ENCODE measurements around the gene ANGEL2. TPM values are rescaled to one million over a fixed set of nuclear protein-coding genes. Genes with fewer than 3 reads are reported as not detected.

Gene ANGEL2
- total RNA-seq, 1 donor from 2014 or later = 36.8 TPM

DNA sequence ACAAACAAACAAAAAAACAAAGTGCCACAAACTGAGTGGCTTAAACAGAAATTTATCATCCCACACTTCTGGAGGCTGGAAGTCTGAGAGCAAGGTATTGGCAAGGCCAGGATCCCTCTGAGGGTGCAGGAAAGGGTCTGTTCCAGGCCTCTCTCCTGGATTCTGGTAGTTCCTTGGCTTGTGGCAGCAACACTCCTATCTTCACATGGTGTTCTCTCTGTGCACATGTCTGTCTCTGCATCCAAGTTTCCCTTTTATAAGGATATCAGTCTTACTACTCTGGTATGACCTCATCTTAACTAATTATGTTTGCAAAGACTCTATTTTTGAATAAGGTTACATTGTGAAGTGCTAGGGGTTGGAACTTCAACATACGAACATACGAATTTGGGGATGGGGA, 70.6 kb downstream of the ANGEL2 start:
- TF ChIP-seq, protein P1, sequence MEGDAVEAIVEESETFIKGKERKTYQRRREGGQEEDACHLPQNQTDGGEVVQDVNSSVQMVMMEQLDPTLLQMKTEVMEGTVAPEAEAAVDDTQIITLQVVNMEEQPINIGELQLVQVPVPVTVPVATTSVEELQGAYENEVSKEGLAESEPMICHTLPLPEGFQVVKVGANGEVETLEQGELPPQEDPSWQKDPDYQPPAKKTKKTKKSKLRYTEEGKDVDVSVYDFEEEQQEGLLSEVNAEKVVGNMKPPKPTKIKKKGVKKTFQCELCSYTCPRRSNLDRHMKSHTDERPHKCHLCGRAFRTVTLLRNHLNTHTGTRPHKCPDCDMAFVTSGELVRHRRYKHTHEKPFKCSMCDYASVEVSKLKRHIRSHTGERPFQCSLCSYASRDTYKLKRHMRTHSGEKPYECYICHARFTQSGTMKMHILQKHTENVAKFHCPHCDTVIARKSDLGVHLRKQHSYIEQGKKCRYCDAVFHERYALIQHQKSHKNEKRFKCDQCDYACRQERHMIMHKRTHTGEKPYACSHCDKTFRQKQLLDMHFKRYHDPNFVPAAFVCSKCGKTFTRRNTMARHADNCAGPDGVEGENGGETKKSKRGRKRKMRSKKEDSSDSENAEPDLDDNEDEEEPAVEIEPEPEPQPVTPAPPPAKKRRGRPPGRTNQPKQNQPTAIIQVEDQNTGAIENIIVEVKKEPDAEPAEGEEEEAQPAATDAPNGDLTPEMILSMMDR (IDR thresholded peaks at IDR 0.05; ENCODE audit: insufficient read depth, low read length, poor library complexity, severe bottlenecking) = no peak
- no peaks in the 10 kb centered on the region for H3K36me3 ChIP-seq (ENCODE audit: control insufficient read depth, insufficient read depth, low read length)
- H3K27me3 ChIP-seq (ENCODE audit: control insufficient read depth, insufficient read depth, low read length) = peaks cover 6% of the 10 kb centered on the region
- H3K4me3 ChIP-seq (ENCODE audit: low read depth, low read length) = no peak overlapping the region
- DNase-seq (ENCODE audit: low read depth) = no peak

DNA sequence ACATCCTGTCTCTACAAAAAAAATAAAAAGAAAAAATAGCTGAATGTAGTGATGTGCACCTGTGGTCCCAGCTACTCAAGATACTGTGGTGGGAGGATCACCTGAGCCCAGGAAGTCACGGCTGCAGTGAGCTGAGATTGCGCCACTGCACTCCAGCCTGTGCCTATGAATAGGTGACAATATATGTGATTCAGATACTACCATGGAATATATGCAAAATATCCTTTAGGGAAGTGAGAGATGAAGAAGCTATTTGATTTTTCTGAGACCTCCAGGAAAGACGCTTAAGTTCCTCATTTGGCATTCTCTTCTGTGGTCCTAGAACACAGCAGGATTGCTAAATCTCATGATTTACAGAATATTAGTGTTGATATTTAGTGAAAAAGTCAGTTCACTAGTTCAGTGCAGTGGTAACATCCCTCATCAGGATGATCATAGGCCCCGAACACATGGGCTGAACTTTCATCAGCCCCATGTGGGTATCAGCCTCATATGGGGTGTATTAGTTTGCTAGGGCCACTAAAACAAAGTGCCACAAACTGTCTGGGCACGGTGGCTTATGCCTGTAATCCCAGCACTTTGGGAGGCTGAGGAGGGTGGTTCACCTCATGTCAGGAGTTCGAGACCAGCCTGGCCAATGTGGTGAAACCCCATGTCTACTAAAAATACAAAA, 71.3 kb downstream of the ANGEL2 start:
- H3K36me3 ChIP-seq (ENCODE audit: control insufficient read depth, insufficient read depth, low read length) = no peaks in the 10 kb centered on the region
- H3K27me3 ChIP-seq (ENCODE audit: control insufficient read depth, insufficient read depth, low read length) = peaks cover 3% of the 10 kb centered on the region
- no peak overlapping the region for H3K4me3 ChIP-seq (ENCODE audit: low read depth, low read length)
- TF ChIP-seq, protein P1 (IDR thresholded peaks at IDR 0.05; ENCODE audit: insufficient read depth, low read length, poor library complexity, severe bottlenecking) = no peak
- no peak for DNase-seq (ENCODE audit: low read depth)

DNA sequence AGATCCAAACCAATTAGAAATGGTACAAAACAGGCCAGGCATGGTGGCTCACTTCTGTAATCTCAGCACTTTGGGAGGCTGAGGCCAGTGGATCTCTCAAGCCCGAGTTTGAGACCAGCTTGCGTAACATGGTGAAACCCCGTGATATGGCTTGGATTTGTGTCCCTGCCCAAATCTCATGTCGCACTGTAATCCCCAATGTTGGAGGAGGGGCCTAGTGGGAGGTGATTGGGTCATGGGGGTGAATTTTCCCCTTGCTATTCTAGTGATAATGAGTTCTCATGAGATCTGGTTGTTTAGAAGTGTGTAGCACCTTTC, 72.3 kb downstream of the ANGEL2 start:
- TF ChIP-seq, protein P1 (IDR thresholded peaks at IDR 0.05; ENCODE audit: insufficient read depth, low read length, poor library complexity, severe bottlenecking) = no peak
- H3K4me3 ChIP-seq (ENCODE audit: low read depth, low read length) = no peak overlapping the region
- H3K36me3 ChIP-seq (ENCODE audit: control insufficient read depth, insufficient read depth, low read length) = no peaks in the 10 kb centered on the region
- H3K27me3 ChIP-seq (ENCODE audit: control insufficient read depth, insufficient read depth, low read length) = no peaks in the 10 kb centered on the region
- no peak for DNase-seq (ENCODE audit: low read depth)

DNA sequence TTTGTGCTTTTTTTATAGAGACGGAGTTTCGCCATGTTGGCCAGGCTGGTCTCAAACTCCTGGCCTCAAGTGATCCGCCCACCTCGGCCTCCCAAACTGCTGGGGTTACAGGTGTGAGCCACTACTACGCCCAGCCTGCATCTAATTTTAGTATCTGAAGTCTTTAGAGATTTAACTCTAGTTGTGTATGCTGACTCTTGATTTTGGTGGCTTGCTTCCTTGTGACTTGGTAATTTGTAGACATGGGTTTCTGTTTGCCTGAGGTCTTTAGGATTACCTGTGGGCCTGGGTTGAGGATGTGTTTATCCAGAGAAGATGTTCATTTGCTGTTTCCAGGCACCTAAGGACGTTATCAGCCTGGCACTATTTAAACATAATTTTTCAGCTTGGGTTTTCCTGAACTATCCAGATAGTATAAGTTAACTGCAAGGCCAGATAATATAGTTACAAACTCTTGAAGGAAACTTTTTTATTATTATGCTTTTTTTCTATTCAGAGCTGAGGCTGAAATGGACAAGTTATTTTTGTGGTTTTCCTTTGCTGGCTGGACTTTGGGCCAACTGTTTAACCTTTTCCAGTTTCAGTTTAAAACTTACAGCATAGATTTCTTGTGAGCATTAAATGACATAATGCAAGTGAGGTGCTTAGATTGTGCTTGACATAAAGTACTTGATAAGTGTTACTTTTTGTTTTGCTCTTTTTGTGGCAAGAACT, 72.8 kb downstream of the ANGEL2 start:
- no peaks in the 10 kb centered on the region for H3K36me3 ChIP-seq (ENCODE audit: control insufficient read depth, insufficient read depth, low read length)
- no peak overlapping the region for H3K4me3 ChIP-seq (ENCODE audit: low read depth, low read length)
- no peaks in the 10 kb centered on the region for H3K27me3 ChIP-seq (ENCODE audit: control insufficient read depth, insufficient read depth, low read length)
- DNase-seq (ENCODE audit: low read depth) = no peak
- TF ChIP-seq, protein P1 (IDR thresholded peaks at IDR 0.05; ENCODE audit: insufficient read depth, low read length, poor library complexity, severe bottlenecking) = no peak

Other genes starting within 250 kb of the ANGEL2 start
- 28.2 and 33.7 TPM in 2 replicates for gene NSL1, start 224.1 kb downstream of the ANGEL2 start, total RNA-seq
- 14.7 and 21.7 TPM in 2 replicates for gene TATDN3, start 224.0 kb downstream of the ANGEL2 start, total RNA-seq
- gene SPATA45, start 168.2 kb downstream of the ANGEL2 start, total RNA-seq = not detected in 2 replicates
- gene FLVCR1, start 157.6 kb downstream of the ANGEL2 start, total RNA-seq = 3.9 and 4.0 TPM in 2 replicates
- 2.9 and 9.7 TPM in 2 replicates for gene VASH2, start 65.3 kb downstream of the ANGEL2 start, total RNA-seq
- gene RPS6KC1, start 35.4 kb upstream of the ANGEL2 start, total RNA-seq = 12.9 and 14.9 TPM in 2 replicates